ENCODE data around the gene NIPAL4. TPM values are rescaled to one million over a fixed set of nuclear protein-coding genes. Genes with fewer than 3 reads are reported as not detected.

The NIPAL4 gene
- polyA plus RNA-seq, 2 of the 4 experiments (the other 2 are of a cell fraction), result 8.6 to 8.9 TPM

DNA sequence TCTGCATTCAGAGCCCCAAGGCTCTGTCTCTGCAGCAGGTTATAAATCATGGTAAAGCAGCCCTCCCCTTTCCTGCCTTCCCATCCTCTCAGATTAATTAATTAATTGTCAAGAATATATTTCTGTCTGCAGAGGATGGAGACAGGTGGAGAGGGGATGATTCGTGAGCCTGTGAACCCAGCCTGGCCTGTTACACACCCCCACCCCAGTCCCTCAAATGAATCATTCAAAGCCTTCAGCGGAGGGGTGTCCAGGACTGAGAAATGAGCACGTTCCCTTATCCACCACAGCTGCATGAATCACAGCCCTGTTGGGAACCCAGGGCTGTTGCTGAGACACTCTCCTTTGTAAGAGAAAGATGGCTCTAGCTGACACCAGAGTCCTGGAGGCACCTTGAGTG lies 56.0 kb downstream of the NIPAL4 start:
- peak overlapping the region; percentile 60 for H3K4me2 ChIP-seq
- ATAC-seq, result peak; percentile 57 to 67; a peak in 5 of 6 replicates
- TF ChIP-seq FOSL2 (IDR thresholded peaks at IDR 0.05) (0 out of 2 replicates have a peak, but pooled peaks have one; percentile 16), FOSL2 (CRISPR knock-in tag; IDR thresholded peaks at IDR 0.05) (no peak), POLR2AphosphoS2 (conservative IDR thresholded peaks at IDR 0.05; ENCODE audit: low read length) (no peak)
- TF ChIP-seq, protein P1, sequence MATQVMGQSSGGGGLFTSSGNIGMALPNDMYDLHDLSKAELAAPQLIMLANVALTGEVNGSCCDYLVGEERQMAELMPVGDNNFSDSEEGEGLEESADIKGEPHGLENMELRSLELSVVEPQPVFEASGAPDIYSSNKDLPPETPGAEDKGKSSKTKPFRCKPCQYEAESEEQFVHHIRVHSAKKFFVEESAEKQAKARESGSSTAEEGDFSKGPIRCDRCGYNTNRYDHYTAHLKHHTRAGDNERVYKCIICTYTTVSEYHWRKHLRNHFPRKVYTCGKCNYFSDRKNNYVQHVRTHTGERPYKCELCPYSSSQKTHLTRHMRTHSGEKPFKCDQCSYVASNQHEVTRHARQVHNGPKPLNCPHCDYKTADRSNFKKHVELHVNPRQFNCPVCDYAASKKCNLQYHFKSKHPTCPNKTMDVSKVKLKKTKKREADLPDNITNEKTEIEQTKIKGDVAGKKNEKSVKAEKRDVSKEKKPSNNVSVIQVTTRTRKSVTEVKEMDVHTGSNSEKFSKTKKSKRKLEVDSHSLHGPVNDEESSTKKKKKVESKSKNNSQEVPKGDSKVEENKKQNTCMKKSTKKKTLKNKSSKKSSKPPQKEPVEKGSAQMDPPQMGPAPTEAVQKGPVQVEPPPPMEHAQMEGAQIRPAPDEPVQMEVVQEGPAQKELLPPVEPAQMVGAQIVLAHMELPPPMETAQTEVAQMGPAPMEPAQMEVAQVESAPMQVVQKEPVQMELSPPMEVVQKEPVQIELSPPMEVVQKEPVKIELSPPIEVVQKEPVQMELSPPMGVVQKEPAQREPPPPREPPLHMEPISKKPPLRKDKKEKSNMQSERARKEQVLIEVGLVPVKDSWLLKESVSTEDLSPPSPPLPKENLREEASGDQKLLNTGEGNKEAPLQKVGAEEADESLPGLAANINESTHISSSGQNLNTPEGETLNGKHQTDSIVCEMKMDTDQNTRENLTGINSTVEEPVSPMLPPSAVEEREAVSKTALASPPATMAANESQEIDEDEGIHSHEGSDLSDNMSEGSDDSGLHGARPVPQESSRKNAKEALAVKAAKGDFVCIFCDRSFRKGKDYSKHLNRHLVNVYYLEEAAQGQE (IDR thresholded peaks at IDR 0.05), result no peak
- FAIRE-seq, result no peak
- peaks cover 45% of the 10 kb centered on the region for H3K4me1 ChIP-seq
- H3K9me3 ChIP-seq, result no peaks in the 10 kb centered on the region
- peak overlapping the region; percentile 64 to 79 for H3K27ac ChIP-seq
- 25% methylated on average over 3 of the region's 3 CpGs for WGBS (ENCODE audit: missing lambda C conversion rate)
- DNase-seq (ENCODE audit: low read depth in 1 of 2, low spot score in 1 of 2), result peak in 1 of 2 experiments; percentile 30
- ChIA-PET CTCF (interaction anchor here (2.0 to 2.3 kb wide), 3 partner anchors 39 to 228 kb away, joined by 6 to 8 read pairs (median 7); partner anchors contain the start of gene LSM11), POLR2A (interaction anchor here (0.6 kb wide), 1 partner anchor 59 kb away, joined by 3 read pairs; no protein-coding TSS in a partner anchor)
- H3K4me3 ChIP-seq, result no peak overlapping the region

DNA sequence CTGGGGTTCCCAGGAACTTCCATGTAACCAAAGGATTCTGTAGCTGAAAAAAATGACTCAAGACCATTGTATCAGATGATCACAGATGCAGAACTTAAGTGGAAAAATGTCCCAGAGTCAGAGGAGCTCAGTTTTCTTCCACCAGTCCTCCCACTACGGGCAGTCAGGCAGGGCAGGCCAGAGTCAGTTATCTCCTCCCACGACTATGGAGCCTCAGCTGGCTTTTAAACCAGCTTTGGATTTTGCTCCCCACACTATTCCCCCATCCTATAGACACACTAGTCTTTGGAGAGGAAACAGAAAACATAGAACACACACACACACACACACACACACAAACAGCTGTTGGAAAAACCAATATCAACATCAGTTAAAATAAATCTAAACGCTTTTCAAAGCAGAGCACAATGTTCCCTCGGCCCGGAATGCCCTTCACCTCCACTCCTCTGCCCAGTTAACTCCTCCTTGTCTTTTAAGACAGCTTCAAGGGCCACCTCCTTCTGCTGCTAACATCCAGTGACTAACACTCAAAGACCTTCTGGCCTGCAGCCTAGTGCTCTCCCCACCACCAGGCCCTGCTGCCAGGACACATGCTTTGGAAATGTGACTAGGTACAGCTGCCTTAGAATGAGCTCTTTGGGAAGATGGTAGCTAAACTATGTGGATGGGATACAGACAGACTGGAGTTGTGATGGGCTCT lies 56.8 kb downstream of the NIPAL4 start:
- H3K27ac ChIP-seq, result peak overlapping the region; percentile 64 to 79
- ATAC-seq (peak; percentile 70 to 85; a peak in 5 of 6 replicates), DNase-seq (ENCODE audit: low read depth in 1 of 2, low spot score in 1 of 2) (peak; percentile 24 to 52), FAIRE-seq (no peak)
- H3K4me1 ChIP-seq, result peaks cover 40% of the 10 kb centered on the region
- no peak overlapping the region for H3K4me3 ChIP-seq
- ChIA-PET CTCF (interaction anchor here (0.6 to 2.3 kb wide), 5 partner anchors 39 to 227 kb away, joined by 3 to 8 read pairs (median 6); partner anchors contain the start of gene LSM11), POLR2A (interaction anchor here (0.6 to 1.2 kb wide), 2 partner anchors 58 to 59 kb away, joined by 3 to 4 read pairs; partner anchors contain the start of gene ADAM19)
- H3K4me2 ChIP-seq, result peak overlapping the region; percentile 60
- H3K9me3 ChIP-seq, result no peaks in the 10 kb centered on the region
- TF ChIP-seq, protein P2, sequence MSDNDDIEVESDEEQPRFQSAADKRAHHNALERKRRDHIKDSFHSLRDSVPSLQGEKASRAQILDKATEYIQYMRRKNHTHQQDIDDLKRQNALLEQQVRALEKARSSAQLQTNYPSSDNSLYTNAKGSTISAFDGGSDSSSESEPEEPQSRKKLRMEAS (IDR thresholded peaks at IDR 0.05), result 0 out of 2 replicates have a peak, but pooled peaks have one; percentile 16
- no peak for TF ChIP-seq TP53 (CRISPR knock-in tag; IDR thresholded peaks at IDR 0.05)
- WGBS (ENCODE audit: missing lambda C conversion rate), result 53% methylated on average over 5 of the region's 5 CpGs

DNA sequence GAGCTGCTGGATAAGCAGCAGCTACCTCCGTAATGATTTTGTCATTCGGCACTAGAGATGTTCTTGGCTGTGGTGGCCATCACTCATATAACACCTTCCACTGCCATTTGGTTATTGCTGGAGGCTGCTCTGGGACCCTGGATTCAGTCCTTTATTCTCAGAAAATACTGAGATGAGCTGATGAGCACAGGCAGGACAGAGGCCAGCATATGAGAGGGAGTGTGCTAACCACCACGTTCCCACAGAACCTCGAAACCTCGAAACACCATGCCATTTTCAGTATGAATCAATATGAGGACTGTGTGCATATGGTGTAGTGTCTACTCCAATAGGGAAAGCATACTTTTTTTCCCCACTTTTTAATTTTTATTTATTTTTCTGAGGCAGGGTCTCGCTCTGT lies 59.0 kb downstream of the NIPAL4 start:
- no peak for ATAC-seq
- no peak overlapping the region for H3K27ac ChIP-seq

DNA sequence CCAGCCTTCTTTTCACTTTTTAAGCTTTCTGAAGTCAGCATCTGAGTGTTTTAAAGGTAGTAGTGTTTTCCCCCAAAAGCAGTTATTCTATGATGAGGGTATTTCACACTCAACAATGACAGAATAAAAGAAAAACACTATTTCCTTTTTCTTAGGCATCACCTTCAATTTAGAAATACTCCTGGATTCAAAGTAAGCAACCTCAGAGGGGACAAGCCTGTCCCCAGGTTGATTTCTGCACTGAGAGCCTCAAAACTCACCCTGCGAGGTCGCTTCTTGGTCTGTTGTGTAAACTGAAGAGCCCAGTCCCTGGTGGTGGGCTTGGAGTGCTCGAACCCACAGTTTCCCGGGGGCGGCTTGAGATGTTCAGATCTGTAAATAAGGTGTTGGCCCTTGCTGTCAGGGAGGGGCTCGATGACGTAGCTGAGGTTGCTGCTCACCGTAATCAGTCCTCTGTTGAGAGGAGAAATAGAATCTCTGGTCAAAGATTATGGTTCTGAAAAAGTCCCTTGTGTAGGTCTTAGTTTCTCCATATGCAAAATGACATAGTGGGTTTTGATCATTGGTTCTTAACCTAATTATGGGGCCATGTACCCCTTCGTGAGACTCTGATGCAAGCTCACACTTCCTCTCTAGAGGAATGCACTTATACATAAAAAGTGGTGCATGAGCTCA lies 59.7 kb downstream of the NIPAL4 start:
- TF ChIP-seq ZFP36 (IDR thresholded peaks at IDR 0.05; ENCODE audit: borderline replicate concordance, partially characterized antibody) (no peak), ESRRA (IDR thresholded peaks at IDR 0.05; ENCODE audit: borderline replicate concordance, low read length) (no peak), KDM1A (IDR thresholded peaks at IDR 0.05; ENCODE audit: low read depth) (no peak), HOXB13 (CRISPR knock-in tag; IDR thresholded peaks at IDR 0.05; ENCODE audit: low read depth) (no peak), CHD4 (IDR thresholded peaks at IDR 0.05; ENCODE audit: borderline replicate concordance) (no peak)
- POLR2A ChIA-PET, result no interaction called here
- 89% methylated on average over 9 of the region's 9 CpGs for WGBS (ENCODE audit: missing lambda C conversion rate)
- Histone ChIP-seq H3K4me1 (peaks cover 29% of the 10 kb centered on the region), H3K27ac (no peak overlapping the region), H3K4me3 (no peak overlapping the region), H3K9me3 (no peaks in the 10 kb centered on the region), H3K4me2 (no peak overlapping the region)
- no peak for ATAC-seq
- no peak for DNase-seq (ENCODE audit: low read depth in 1 of 2, low spot score in 1 of 2)
- FAIRE-seq, result no peak
- CTCF ChIA-PET, result interaction anchor here (1.7 kb wide), 1 partner anchor 199 kb away, joined by 5 read pairs; no protein-coding TSS in a partner anchor

More for the DNA sequence above, 59.0 kb downstream of the NIPAL4 start:
- Histone ChIP-seq H3K4me1 (peaks cover 29% of the 10 kb centered on the region), H3K9me3 (no peaks in the 10 kb centered on the region), H3K4me2 (no peak overlapping the region), H3K4me3 (no peak overlapping the region)
- FAIRE-seq, result no peak
- ChIA-PET CTCF (interaction anchor here (0.5 to 1.7 kb wide), 3 partner anchors 148 to 631 kb away, joined by 3 to 5 read pairs (median 3); no protein-coding TSS in a partner anchor), POLR2A (no interaction called here)
- 96% methylated on average over 6 of the region's 6 CpGs for WGBS (ENCODE audit: missing lambda C conversion rate)
- no peak for DNase-seq (ENCODE audit: low read depth in 1 of 2, low spot score in 1 of 2)
- no peak for TF ChIP-seq PHF8 (IDR thresholded peaks at IDR 0.05; ENCODE audit: borderline replicate concordance, low read depth)
- TF ChIP-seq NR3C1 (IDR thresholded peaks at IDR 0.05), result no peak

Data from A549 (cell line).